SK-N-SH (cell line): Measurements from ENCODE around the gene KCTD17.

Experiments used
- CHD2 ChIP-seq: fragments of 150-350 bp; IDR thresholded peaks from 2 replicates; pipeline ENCODE4 v1.6.1; 2018; ENCODE audit warnings: low read length; ENCODE audit not compliant: partially characterized antibody
- CTCF ChIP-seq: fragments of 200-600 bp; sonication (generic); IDR thresholded peaks from 2 replicates; pipeline ENCODE4 v1.6.1; 2017; ENCODE audit warnings: antibody characterized with exemption, mild to moderate bottlenecking, moderate library complexity
- ELF1 ChIP-seq: IDR thresholded peaks from 2 replicates; pipeline ENCODE4 v1.4.0; 2012
- MEF2A ChIP-seq: IDR thresholded peaks from 2 replicates; pipeline ENCODE4 v1.4.0; 2012; ENCODE audit warnings: low read depth, borderline replicate concordance
- NRF1 ChIP-seq: IDR thresholded peaks from 2 replicates; pipeline ENCODE4 v1.6.1; 2012; ENCODE audit warnings: low read depth, mild to moderate bottlenecking, low read length
- POLR2AphosphoS5 ChIP-seq: IDR thresholded peaks from 2 replicates; pipeline ENCODE4 v1.6.1; 2012; ENCODE audit warnings: low read depth, low read length
- RCOR1 ChIP-seq: fragments of 150-350 bp; IDR thresholded peaks from 2 replicates; pipeline ENCODE4 v1.6.1; 2017; ENCODE audit warnings: antibody characterized with exemption, low read length
- TAF1 ChIP-seq: IDR thresholded peaks from 2 replicates; pipeline ENCODE4 v1.6.1; 2012; ENCODE audit warnings: low read depth, mild to moderate bottlenecking, low read length, moderate library complexity, borderline replicate concordance
- TEAD4 ChIP-seq: IDR thresholded peaks from 2 replicates; pipeline ENCODE4 v1.4.0; 2012; ENCODE audit warnings: mild to moderate bottlenecking, borderline replicate concordance; ENCODE audit not compliant: insufficient read depth
- YY1 ChIP-seq: IDR thresholded peaks from 2 replicates; pipeline ENCODE4 v1.4.0; 2012; ENCODE audit warnings: low read depth, mild to moderate bottlenecking
- ZBTB33 ChIP-seq: IDR thresholded peaks from 2 replicates; pipeline ENCODE4 v1.4.0; 2012; ENCODE audit warnings: low read depth, borderline replicate concordance
- TF ChIP-seq, protein P1 (sequence below): IDR thresholded peaks from 2 replicates; pipeline ENCODE4 v1.6.1; 2012; ENCODE audit warnings: mild to moderate bottlenecking, low read depth, low read length, moderate library complexity
- TF ChIP-seq, protein P2 (sequence below): IDR thresholded peaks from 2 replicates; pipeline ENCODE4 v1.4.0; 2012; ENCODE audit warnings: low read depth
- TF ChIP-seq, protein P3 (sequence below): IDR thresholded peaks from 2 replicates; pipeline ENCODE4 v1.4.0; 2012; ENCODE audit warnings: low read depth, borderline replicate concordance

DNA sequence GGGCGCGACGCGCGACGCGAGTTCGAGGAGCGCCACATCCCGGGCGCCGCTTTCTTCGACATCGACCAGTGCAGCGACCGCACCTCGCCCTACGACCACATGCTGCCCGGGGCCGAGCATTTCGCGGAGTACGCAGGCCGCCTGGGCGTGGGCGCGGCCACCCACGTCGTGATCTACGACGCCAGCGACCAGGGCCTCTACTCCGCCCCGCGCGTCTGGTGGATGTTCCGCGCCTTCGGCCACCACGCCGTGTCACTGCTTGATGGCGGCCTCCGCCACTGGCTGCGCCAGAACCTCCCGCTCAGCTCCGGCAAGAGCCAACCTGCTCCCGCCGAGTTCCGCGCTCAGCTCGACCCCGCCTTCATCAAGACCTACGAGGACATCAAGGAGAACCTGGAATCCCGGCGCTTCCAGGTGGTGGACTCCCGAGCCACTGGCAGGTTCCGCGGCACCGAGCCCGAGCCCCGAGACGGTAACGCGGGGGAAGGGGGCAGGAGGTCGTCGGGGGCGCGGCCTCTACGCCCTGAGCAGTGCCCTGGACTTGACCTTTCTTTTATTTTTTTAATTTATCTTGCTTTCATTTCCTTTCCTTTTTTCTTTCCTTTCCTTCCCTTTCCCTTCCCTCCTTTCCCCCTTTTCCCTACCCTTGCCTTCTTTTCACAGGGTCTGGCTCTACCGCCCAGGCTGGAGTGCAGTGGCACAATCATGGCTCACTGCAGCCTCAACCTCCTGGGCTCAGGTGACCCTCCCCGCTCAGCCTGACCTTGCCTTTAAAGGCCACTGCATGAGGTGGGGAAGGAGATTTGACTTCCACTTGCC is 27.0 kb upstream of the KCTD17 start:
- TF ChIP-seq ZBTB33 (no peak), CTCF (no peak), TAF1 (no peak), YY1 (no peak), POLR2AphosphoS5 (no peak), NRF1 (no peak), TEAD4 (no peak), ELF1 (no peak), RCOR1 (no peak), CHD2 (no peak), MEF2A (no peak)
- TF ChIP-seq, protein P1, sequence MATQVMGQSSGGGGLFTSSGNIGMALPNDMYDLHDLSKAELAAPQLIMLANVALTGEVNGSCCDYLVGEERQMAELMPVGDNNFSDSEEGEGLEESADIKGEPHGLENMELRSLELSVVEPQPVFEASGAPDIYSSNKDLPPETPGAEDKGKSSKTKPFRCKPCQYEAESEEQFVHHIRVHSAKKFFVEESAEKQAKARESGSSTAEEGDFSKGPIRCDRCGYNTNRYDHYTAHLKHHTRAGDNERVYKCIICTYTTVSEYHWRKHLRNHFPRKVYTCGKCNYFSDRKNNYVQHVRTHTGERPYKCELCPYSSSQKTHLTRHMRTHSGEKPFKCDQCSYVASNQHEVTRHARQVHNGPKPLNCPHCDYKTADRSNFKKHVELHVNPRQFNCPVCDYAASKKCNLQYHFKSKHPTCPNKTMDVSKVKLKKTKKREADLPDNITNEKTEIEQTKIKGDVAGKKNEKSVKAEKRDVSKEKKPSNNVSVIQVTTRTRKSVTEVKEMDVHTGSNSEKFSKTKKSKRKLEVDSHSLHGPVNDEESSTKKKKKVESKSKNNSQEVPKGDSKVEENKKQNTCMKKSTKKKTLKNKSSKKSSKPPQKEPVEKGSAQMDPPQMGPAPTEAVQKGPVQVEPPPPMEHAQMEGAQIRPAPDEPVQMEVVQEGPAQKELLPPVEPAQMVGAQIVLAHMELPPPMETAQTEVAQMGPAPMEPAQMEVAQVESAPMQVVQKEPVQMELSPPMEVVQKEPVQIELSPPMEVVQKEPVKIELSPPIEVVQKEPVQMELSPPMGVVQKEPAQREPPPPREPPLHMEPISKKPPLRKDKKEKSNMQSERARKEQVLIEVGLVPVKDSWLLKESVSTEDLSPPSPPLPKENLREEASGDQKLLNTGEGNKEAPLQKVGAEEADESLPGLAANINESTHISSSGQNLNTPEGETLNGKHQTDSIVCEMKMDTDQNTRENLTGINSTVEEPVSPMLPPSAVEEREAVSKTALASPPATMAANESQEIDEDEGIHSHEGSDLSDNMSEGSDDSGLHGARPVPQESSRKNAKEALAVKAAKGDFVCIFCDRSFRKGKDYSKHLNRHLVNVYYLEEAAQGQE: no peak
- TF ChIP-seq, protein P2, sequence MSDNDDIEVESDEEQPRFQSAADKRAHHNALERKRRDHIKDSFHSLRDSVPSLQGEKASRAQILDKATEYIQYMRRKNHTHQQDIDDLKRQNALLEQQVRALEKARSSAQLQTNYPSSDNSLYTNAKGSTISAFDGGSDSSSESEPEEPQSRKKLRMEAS: no peak
- TF ChIP-seq, protein P3, sequence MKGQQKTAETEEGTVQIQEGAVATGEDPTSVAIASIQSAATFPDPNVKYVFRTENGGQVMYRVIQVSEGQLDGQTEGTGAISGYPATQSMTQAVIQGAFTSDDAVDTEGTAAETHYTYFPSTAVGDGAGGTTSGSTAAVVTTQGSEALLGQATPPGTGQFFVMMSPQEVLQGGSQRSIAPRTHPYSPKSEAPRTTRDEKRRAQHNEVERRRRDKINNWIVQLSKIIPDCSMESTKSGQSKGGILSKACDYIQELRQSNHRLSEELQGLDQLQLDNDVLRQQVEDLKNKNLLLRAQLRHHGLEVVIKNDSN: no peak
